Stimulated activated CD4-positive, alpha-beta T cell treated with anti-CD3 and anti-CD28 coated beads, Interleukin-12 subunit alpha, Interleukin-12 subunit beta, amount 100 ng/mL, for 24 hours (primary cell): Measurements from ENCODE around the gene BCAS1.

Experiments used
- DNase-seq, 2 experiments: peaks; one replicate each; pipeline ENCODE4 v3.0.0-alpha.2; 2020; ENCODE audit warnings: low read depth in 2 of 2

BCAS1 gene

GRCh38 chr20:53961527-53961926 lies 108.9 kb downstream of the BCAS1 start:
- no peak for DNase-seq

- no peak for DNase-seq
Measured at GRCh38 chr20:53960579-53961272, 109.7 kb downstream of the BCAS1 start.

GRCh38 chr20:53959911-53960578 lies 110.3 kb downstream of the BCAS1 start:
- no peak for DNase-seq

GRCh38 chr20:53958260-53958659 lies 112.1 kb downstream of the BCAS1 start:
- no peak for DNase-seq

GRCh38 chr20:53957451-53958172 lies 112.8 kb downstream of the BCAS1 start:
- DNase-seq: no peak

GRCh38 chr20:53956013-53956715 lies 114.2 kb downstream of the BCAS1 start:
- no peak for DNase-seq

- DNase-seq: no peak
Measured at GRCh38 chr20:53954723-53955658, 115.4 kb downstream of the BCAS1 start.

- DNase-seq: no peak
Measured at GRCh38 chr20:53952528-53953096, 117.8 kb downstream of the BCAS1 start.

GRCh38 chr20:53950578-53950977 lies 119.8 kb downstream of the BCAS1 start:
- DNase-seq: no peak

- no peak for DNase-seq
Measured at GRCh38 chr20:53950031-53950430, 120.4 kb downstream of the BCAS1 start.

GRCh38 chr20:53949319-53949839 lies 121.0 kb downstream of the BCAS1 start:
- peak; percentile 52 to 62 for DNase-seq

GRCh38 chr20:53948383-53949318 lies 121.7 kb downstream of the BCAS1 start:
- DNase-seq: no peak

GRCh38 chr20:53947501-53948195 lies 122.7 kb downstream of the BCAS1 start:
- no peak for DNase-seq

GRCh38 chr20:53946106-53946505 lies 124.3 kb downstream of the BCAS1 start:
- no peak for DNase-seq

GRCh38 chr20:53945478-53945877 lies 124.9 kb downstream of the BCAS1 start:
- DNase-seq: no peak

- DNase-seq: no peak
Measured at GRCh38 chr20:53944796-53945195, 125.6 kb downstream of the BCAS1 start.

- DNase-seq: no peak
Measured at GRCh38 chr20:53943522-53944291, 126.7 kb downstream of the BCAS1 start.

- DNase-seq: no peak
Measured at GRCh38 chr20:53942973-53943372, 127.4 kb downstream of the BCAS1 start.
